Mucosa of descending colon (tissue), 3 donors: ENCODE results near the gene USP28. TPM values are rescaled to one million over a fixed set of nuclear protein-coding genes. Genes with fewer than 3 reads are reported as not detected.
"Not testable (repeated sequence)": the region's sequence is repeated elsewhere in the genome, so short reads cannot be mapped to it uniquely, and the experiment has no call there.

Source experiments
- ATAC-seq: fragments of 200-7000 bp; cut with Tn5 transposase; one replicate; pipeline ENCODE4 v1.9.1; 2020; ENCODE audit warnings: mild to moderate bottlenecking, moderate library complexity
- DNase-seq, 3 donors: peaks; one replicate each; pipeline ENCODE4 v3.0.0-alpha.2; 2020
- H3K36me3 ChIP-seq: fragments of 200-600 bp; one replicate; pipeline ENCODE4 v1.8.0; 2021; ENCODE audit warnings: low read depth, mild to moderate bottlenecking
- H3K4me1 ChIP-seq: fragments of 200-600 bp; one replicate; pipeline ENCODE4 v1.8.0; 2021; ENCODE audit warnings: low read depth, mild to moderate bottlenecking
- H3K4me3 ChIP-seq: fragments of 200-600 bp; one replicate; pipeline ENCODE4 v1.8.0; 2021; ENCODE audit warnings: mild to moderate bottlenecking
- H3K9me3 ChIP-seq: fragments of 200-600 bp; one replicate; pipeline ENCODE4 v1.8.0; 2021; ENCODE audit warnings: mild to moderate bottlenecking
- intact Hi-C, 2 donors: fragments of 100-400 bp; cut with DNase I in 1 of 2; cut with micrococcal nuclease in 1 of 2; formaldehyde crosslinking; loops; one replicate each; pipeline versions ENCODE4 v1.11.0 to v1.11.1; 2022; cut with DNase I, micrococcal nuclease
- total RNA-seq, 3 donors: library from RNA; stranded (reverse); fragmentation: NEBNext Ultra II Directional in 2 of 3; extraction: Animal tissue kit (Norgen Biotek cat#: 25700) in 2 of 3; gene quantifications; one replicate each; pipeline versions ENCODE4 v1.2.1 to v1.2.4, GENCODE V29; 2021 to 2023
- TF ChIP-seq, protein P1 (sequence below): fragments of 200-600 bp; IDR thresholded peaks from one replicate; pipeline ENCODE4 v1.8.0; 2022; ENCODE audit warnings: antibody characterized with exemption, mild to moderate bottlenecking
- donor health status: DM: no; HTN: no; CAD: no; lungs with moderate emphysema.
- donor health status: DM: no; HTN: no; CAD: no.
- donor health status: DM: no; HTN: yes; CAD: no.

USP28 gene
- total RNA-seq, 3 donors from 2014 or later, result 17.1 to 33.7 (median 20.2) TPM

DNA sequence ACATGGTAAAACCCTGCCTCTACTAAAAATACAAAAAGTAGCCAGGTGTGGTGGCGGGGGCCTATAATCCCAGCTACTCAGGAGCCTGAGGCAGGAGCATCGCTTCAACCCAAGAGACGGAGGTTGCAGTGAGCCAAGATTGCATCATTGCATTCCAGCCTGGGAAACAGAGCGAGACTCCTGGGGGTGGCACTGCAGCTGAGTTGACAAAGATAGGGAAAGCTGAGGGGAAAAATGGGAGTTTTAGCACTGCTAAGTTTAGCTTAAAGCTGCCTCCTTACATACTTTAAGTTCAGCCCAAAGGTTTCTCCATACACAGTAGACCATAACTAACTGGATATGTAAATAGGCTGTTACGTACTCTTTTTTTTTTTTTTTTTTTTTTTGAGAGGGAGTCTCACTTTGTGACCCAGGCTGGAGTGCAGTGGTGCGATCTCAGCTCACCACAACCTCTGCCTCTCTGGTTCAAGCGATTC, 9.0 kb upstream of the USP28 start:
- ATAC-seq (no peak), DNase-seq (no peak)
- H3K4me1 ChIP-seq, result no peaks in the 10 kb centered on the region
- intact Hi-C loops, result no loop called here
- TF ChIP-seq, protein P1, sequence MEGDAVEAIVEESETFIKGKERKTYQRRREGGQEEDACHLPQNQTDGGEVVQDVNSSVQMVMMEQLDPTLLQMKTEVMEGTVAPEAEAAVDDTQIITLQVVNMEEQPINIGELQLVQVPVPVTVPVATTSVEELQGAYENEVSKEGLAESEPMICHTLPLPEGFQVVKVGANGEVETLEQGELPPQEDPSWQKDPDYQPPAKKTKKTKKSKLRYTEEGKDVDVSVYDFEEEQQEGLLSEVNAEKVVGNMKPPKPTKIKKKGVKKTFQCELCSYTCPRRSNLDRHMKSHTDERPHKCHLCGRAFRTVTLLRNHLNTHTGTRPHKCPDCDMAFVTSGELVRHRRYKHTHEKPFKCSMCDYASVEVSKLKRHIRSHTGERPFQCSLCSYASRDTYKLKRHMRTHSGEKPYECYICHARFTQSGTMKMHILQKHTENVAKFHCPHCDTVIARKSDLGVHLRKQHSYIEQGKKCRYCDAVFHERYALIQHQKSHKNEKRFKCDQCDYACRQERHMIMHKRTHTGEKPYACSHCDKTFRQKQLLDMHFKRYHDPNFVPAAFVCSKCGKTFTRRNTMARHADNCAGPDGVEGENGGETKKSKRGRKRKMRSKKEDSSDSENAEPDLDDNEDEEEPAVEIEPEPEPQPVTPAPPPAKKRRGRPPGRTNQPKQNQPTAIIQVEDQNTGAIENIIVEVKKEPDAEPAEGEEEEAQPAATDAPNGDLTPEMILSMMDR, result no peak
- no peak overlapping the region for H3K4me3 ChIP-seq
- H3K9me3 ChIP-seq, result no peaks in the 10 kb centered on the region
- no peaks in the 10 kb centered on the region for H3K36me3 ChIP-seq

DNA sequence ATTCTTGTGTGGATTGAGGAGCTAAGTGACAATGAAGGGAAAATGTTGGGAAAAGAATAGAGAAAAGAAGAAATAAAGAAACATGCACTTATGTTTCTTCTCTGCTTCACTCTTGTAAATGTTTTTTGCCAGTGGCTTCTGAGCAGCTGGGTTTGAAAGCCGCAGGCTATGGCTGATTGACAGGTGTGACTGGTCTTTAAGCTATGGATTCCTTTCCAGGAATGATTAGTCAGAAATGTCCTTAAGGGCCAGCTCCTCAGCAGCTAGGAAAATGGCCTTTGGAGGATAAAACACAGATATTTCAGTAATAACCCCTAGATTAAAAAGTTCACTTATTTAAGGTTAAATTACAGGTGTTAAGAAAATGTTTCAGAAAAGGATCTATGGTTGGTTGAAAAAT, 6.5 kb upstream of the USP28 start:
- intact Hi-C loops, result no loop called here
- ATAC-seq (no peak), DNase-seq (no peak)
- Histone ChIP-seq H3K4me1 (no peaks in the 10 kb centered on the region), H3K36me3 (no peaks in the 10 kb centered on the region), H3K9me3 (no peaks in the 10 kb centered on the region), H3K4me3 (no peak overlapping the region)
- TF ChIP-seq, protein P1, result no peak

DNA sequence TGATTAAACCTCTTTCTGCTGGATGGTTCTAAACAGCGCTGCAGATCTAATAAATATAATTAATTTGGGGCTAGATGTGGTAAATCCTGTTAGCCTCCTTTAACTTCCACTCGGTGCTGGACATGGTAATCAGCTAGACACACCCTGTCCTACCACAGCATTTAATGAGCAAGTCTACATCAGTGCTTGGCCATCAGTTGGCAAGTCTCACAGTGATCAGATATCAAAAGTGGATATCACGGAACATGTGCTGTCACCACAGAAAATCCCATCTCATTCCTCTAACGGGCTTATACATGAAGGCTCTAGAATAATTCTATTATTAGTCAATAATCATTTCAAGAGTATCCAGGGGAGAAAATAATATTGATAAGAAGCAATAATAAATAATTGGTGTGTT, 5.6 kb upstream of the USP28 start:
- no peaks in the 10 kb centered on the region for H3K36me3 ChIP-seq
- H3K4me3 ChIP-seq, result no peak overlapping the region
- no peak for ATAC-seq
- intact Hi-C loops, result no loop called here
- no peaks in the 10 kb centered on the region for H3K4me1 ChIP-seq
- H3K9me3 ChIP-seq, result no peaks in the 10 kb centered on the region
- no peak for DNase-seq
- TF ChIP-seq, protein P1, result no peak

DNA sequence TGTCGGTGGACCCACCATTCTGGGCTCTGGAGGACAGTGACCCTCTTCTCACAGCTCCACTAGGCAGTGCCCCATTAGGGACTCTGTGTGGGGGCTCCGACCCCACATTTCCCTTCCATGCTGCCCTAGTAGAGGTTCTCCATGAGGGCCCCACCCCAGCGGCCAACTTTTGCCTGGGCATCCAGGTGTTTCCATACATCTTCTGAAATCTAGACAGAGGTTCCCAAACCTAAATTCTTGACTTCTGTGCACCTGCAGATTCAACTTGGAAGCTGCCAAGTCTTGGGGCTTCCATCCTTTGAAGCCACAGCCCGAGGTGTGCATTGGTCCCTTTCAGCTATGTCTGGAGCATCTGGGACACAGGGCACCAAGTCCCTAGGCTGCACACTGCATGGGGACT, 4.1 kb upstream of the USP28 start:
- H3K36me3 ChIP-seq, DNase-seq, H3K4me1 ChIP-seq, ATAC-seq, H3K9me3 ChIP-seq, H3K4me3 ChIP-seq, intact Hi-C loops: not testable (repeated sequence)

DNA sequence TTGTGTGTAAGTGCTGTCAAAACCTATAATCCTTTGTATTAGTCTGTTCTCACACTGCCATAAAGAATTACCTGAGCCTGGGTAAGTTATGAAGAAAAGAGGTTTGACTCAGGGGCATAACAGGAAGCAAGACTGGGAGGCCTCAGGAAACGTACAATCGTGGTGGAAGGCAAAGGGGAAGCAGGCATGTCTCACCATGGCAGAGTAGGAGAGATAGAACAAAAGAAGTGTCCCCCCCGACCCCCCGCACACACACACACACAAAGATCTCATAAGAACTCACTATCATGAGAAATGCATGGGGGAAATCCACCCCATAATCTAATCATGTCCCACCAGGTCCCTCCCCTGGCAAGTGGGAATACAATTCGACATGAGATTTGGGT, 2.3 kb upstream of the USP28 start:
- intact Hi-C loops, result no loop called here
- H3K4me1 ChIP-seq, result peaks cover 6% of the 10 kb centered on the region
- DNase-seq, result no peak
- H3K36me3 ChIP-seq, result no peaks in the 10 kb centered on the region
- no peak overlapping the region for H3K4me3 ChIP-seq
- no peak for ATAC-seq
- no peaks in the 10 kb centered on the region for H3K9me3 ChIP-seq
- TF ChIP-seq, protein P1, result no peak

DNA sequence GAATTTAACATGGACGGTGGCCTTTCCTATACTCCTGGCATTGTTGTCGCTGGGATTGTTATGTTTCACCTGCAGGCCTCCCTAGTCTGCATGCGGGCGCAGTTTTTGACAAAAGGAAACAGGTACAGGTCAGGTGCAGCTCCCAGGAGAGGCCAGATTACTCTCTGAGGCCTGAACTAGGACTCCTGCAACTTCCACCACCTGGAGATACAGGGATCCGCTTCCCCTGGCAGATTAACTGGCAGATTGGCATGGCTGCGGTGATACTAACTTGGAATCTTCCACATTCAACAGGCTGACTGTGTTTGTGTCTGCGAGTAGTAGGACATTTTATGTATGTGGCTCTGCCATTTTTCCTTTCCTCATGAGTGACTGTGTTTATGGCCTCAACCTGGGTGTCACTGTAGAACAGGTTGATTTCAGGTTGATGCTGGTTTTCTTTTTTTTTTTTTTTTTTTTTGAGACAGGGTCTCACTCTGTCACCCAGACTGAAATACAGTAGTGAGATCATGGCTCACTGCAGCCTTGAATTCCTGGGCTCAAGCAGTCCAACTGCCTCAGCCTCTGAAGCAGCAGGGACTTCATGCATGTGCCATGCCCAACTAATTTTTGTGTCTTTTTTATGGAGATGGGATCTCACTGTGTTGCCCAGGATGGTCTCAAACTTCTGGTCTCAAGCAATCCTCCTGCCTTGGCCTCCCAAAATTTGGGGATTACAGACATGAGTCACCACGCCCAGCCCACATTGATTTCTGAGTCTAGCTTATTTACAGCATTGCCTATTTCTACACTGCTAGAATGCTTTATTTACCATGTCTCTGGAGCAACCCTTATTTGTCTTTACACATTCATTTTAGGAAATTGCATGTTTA, 1.7 kb upstream of the USP28 start:
- DNase-seq (no peak), ATAC-seq (no peak)
- H3K36me3 ChIP-seq, result no peaks in the 10 kb centered on the region
- H3K4me3 ChIP-seq, result no peak overlapping the region
- TF ChIP-seq, protein P1, result no peak
- peaks cover 6% of the 10 kb centered on the region for H3K4me1 ChIP-seq
- intact Hi-C loops, result no loop called here
- H3K9me3 ChIP-seq, result no peaks in the 10 kb centered on the region
